Skeletal muscle tissue (tissue), 4 donors: ENCODE data around the gene KLK10. TPM values are rescaled to one million over a fixed set of nuclear protein-coding genes. Genes with fewer than 3 reads are reported as not detected.

Experiments used
- H3K27ac ChIP-seq: one replicate; pipeline ENCODE4 v1.7.0; 2013; ENCODE audit warnings: mild to moderate bottlenecking, low read depth, low read length, inconsistent platforms
- H3K27me3 ChIP-seq, 3 donors: one replicate each; pipeline ENCODE4 v1.7.0; 2013; ENCODE audit warnings: low read length in 3 of 3; ENCODE audit not compliant: control insufficient read depth in 3 of 3, insufficient read depth in 3 of 3
- H3K36me3 ChIP-seq, 3 donors: one replicate each; pipeline ENCODE4 v1.7.0; 2013; ENCODE audit warnings: low read length in 3 of 3; ENCODE audit not compliant: control insufficient read depth in 3 of 3, insufficient read depth in 3 of 3
- H3K4me1 ChIP-seq, 3 donors: one replicate each; pipeline ENCODE4 v1.7.0; 2013; ENCODE audit warnings: low read length in 3 of 3, mild to moderate bottlenecking in 3 of 3; ENCODE audit not compliant: control insufficient read depth in 3 of 3, insufficient read depth in 3 of 3
- H3K4me3 ChIP-seq, 3 donors: one replicate each; pipeline ENCODE4 v1.7.0; 2013; ENCODE audit warnings: low read length in 3 of 3
- H3K9ac ChIP-seq, 3 donors: one replicate each; pipeline ENCODE4 v1.7.0; 2013; ENCODE audit warnings: low read length in 3 of 3, mild to moderate bottlenecking in 3 of 3, moderate library complexity in 2 of 3, low read depth in 1 of 3
- H3K9me3 ChIP-seq, 3 donors: one replicate each; pipeline ENCODE4 v1.7.0; 2013; ENCODE audit warnings: low read length in 3 of 3; ENCODE audit not compliant: control insufficient read depth in 3 of 3
- total RNA-seq: library from RNA; depleted of rRNA; stranded (reverse); fragments of >200 nt; gene quantifications from one replicate; pipeline ENCODE4 v1.2.3, GENCODE V29; 2014
- donor health status: Osteomylitis.

The KLK10 gene
- total RNA-seq, 1 donor from 2014 or later, result under 0.01 TPM

DNA sequence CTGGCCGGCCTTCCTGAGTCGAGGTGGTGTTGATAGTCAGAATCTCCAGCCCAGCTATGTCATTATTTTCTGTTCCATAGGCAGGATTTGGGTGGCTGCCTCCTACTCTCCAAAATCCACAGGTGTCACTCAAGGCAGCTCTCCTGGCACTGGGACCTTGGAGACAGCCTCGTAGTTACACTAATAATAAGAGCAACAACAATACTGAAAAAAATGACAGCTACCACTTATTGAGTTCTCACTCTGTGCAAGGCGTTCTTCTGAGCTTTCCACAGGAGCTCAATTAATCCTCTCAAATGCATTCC, 27.5 kb upstream of the KLK10 start:
- Histone ChIP-seq H3K9me3 (no peaks in the 10 kb centered on the region), H3K36me3 (no peaks in the 10 kb centered on the region), H3K4me3 (no peak overlapping the region), H3K27ac (no peak overlapping the region), H3K4me1 (no peaks in the 10 kb centered on the region), H3K9ac (no peak overlapping the region), H3K27me3 (no peaks in the 10 kb centered on the region)

GRCh38 chr19:51044327-51044726, 24.8 kb upstream of the KLK10 start:
- no peaks in the 10 kb centered on the region for H3K4me1 ChIP-seq
- no peaks in the 10 kb centered on the region for H3K9me3 ChIP-seq
- H3K36me3 ChIP-seq, result no peaks in the 10 kb centered on the region
- H3K9ac ChIP-seq, result no peak overlapping the region
- H3K27ac ChIP-seq, result no peak overlapping the region
- no peak overlapping the region for H3K4me3 ChIP-seq
- no peaks in the 10 kb centered on the region for H3K27me3 ChIP-seq

- no peaks in the 10 kb centered on the region for H3K27me3 ChIP-seq
These were observed 24.0 kb upstream of the KLK10 start for GRCh38 chr19:51043497-51043896.

GRCh38 chr19:51040151-51040550, 20.6 kb upstream of the KLK10 start:
- no peaks in the 10 kb centered on the region for H3K36me3 ChIP-seq
- H3K9ac ChIP-seq, result no peak overlapping the region
- H3K27ac ChIP-seq, result no peak overlapping the region
- H3K4me3 ChIP-seq, result no peak overlapping the region
- no peaks in the 10 kb centered on the region for H3K27me3 ChIP-seq
- no peaks in the 10 kb centered on the region for H3K9me3 ChIP-seq
- no peaks in the 10 kb centered on the region for H3K4me1 ChIP-seq

More at GRCh38 chr19:51043497-51043896, 24.0 kb upstream of the KLK10 start:
- H3K36me3 ChIP-seq, result no peaks in the 10 kb centered on the region
- H3K4me3 ChIP-seq, result no peak overlapping the region
- H3K27ac ChIP-seq, result no peak overlapping the region
- no peak overlapping the region for H3K9ac ChIP-seq
- no peaks in the 10 kb centered on the region for H3K4me1 ChIP-seq
- no peaks in the 10 kb centered on the region for H3K9me3 ChIP-seq

GRCh38 chr19:51036519-51036918, 17.0 kb upstream of the KLK10 start:
- Histone ChIP-seq H3K4me3 (no peak overlapping the region), H3K4me1 (no peaks in the 10 kb centered on the region), H3K9me3 (peaks cover 0 to 2% (median 0%) of the 10 kb centered on the region in 3 donors), H3K27ac (no peak overlapping the region), H3K9ac (no peak overlapping the region), H3K36me3 (no peaks in the 10 kb centered on the region), H3K27me3 (peaks cover 0 to 5% (median 0%) of the 10 kb centered on the region in 3 donors)

GRCh38 chr19:51034704-51035103, 15.2 kb upstream of the KLK10 start, which contains the start of gene KLK12:
KLK12 (minus strand) TSS chr19:51035002; CDS start chr19:51034621, 381 bp downstream.
- no peaks in the 10 kb centered on the region for H3K4me1 ChIP-seq
- peaks cover 0 to 9% (median 0%) of the 10 kb centered on the region in 3 donors for H3K27me3 ChIP-seq
- peaks cover 0 to 2% (median 0%) of the 10 kb centered on the region in 3 donors for H3K9me3 ChIP-seq

DNA sequence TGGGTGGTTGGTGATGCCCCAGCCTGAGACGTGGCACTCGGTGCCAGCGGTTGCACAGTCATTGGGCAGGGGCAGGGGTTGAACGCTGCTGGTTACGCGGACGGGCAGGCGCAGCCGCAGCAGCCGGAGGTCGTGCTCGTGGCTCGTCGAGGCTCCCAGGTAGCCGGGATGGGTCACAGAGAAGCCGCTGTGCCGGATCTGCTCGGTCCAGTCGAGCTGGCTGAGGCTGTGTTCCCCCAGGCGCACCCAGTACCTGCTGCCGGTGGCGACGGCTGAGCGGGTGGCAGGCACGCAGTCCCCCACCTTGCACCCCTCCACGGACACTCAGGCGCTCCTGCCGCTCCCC, 12.3 kb upstream of the KLK10 start:
- no peaks in the 10 kb centered on the region for H3K4me1 ChIP-seq
- no peak overlapping the region for H3K4me3 ChIP-seq
- peaks cover 4 to 14% (median 7%) of the 10 kb centered on the region in 3 donors for H3K27me3 ChIP-seq
- H3K9me3 ChIP-seq, result peaks cover 0 to 2% (median 0%) of the 10 kb centered on the region in 3 donors
- no peak overlapping the region for H3K27ac ChIP-seq
- no peaks in the 10 kb centered on the region for H3K36me3 ChIP-seq
- H3K9ac ChIP-seq, result no peak overlapping the region

More at GRCh38 chr19:51034704-51035103, 15.2 kb upstream of the KLK10 start, which contains the start of gene KLK12:
- no peaks in the 10 kb centered on the region for H3K36me3 ChIP-seq
- H3K27ac ChIP-seq, result no peak within 1 kb of the TSS
- no peak within 1 kb of the TSS for H3K9ac ChIP-seq
- H3K4me3 ChIP-seq, result no peak within 1 kb of the TSS

DNA sequence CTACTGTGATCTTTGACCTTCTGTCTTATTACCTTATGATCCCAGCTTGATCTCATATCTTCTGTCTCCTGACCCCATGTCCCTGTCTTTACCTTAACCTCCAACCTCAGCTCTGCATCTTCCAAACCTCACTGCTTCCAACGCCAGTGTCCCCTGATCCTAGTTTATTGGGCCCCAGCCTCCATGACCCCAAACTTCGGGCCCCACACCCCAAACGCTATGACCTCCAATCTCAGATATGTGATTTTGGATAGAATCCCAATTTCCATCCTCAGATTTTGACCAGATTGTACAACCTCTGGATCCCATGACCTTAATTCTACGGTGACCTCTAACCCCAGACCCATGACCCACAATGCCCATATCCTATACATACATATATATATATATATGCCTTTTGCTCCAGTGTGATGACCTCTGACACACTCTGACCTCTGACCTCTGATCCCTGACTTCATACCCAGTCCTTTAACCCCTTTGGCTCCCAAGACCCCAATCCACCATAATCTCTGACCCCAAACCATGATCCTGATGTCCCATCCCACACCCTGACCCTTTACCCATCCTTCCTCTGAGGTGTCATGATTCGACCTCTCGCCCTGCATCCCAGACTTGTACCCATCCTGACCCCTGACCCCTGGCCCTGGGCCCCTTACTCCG, 11.8 kb upstream of the KLK10 start:
- Histone ChIP-seq H3K36me3 (no peaks in the 10 kb centered on the region), H3K9ac (no peak overlapping the region), H3K27ac (no peak overlapping the region), H3K9me3 (peaks cover 0 to 2% (median 0%) of the 10 kb centered on the region in 3 donors), H3K4me1 (no peaks in the 10 kb centered on the region), H3K4me3 (no peak overlapping the region), H3K27me3 (peaks cover 4 to 17% (median 7%) of the 10 kb centered on the region in 3 donors)

DNA sequence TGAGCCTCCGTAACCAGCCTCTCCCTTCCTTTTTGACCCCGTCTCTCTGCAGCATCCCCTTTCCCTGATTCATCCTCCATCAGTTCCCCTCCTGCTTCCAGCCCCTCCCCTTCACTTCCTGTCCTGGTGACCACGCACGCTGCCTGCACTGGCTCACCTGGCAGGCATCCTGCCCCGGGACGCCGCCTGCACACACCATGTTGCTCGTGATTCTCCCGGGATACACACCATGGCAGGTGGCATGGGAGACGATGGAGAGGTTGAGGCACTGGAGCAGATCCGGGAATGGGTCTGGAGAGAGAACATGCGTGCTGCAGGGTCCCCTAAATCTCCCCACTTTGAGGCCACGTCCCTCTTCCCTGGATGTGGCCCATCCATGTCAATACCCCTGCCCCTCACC, 11.1 kb upstream of the KLK10 start:
- Histone ChIP-seq H3K27me3 (peaks cover 4 to 20% (median 11%) of the 10 kb centered on the region in 3 donors), H3K4me3 (no peak overlapping the region), H3K4me1 (no peaks in the 10 kb centered on the region), H3K9me3 (peaks cover 0 to 2% (median 0%) of the 10 kb centered on the region in 3 donors), H3K27ac (no peak overlapping the region), H3K36me3 (no peaks in the 10 kb centered on the region), H3K9ac (no peak overlapping the region)

- H3K9ac ChIP-seq, result no peak overlapping the region
- no peak overlapping the region for H3K4me3 ChIP-seq
- H3K9me3 ChIP-seq, result peaks cover 0 to 2% (median 0%) of the 10 kb centered on the region in 3 donors
- H3K27ac ChIP-seq, result no peak overlapping the region
- H3K36me3 ChIP-seq, result no peaks in the 10 kb centered on the region
- H3K27me3 ChIP-seq, result peaks cover 4 to 23% (median 11%) of the 10 kb centered on the region in 3 donors
- no peaks in the 10 kb centered on the region for H3K4me1 ChIP-seq
These were observed 10.2 kb upstream of the KLK10 start for GRCh38 chr19:51029718-51030117.
